ENCODE results near the gene BGLAP. TPM values are rescaled to one million over a fixed set of nuclear protein-coding genes. Genes with fewer than 3 reads are reported as not detected.
A peak's percentile ranks its signal among the peaks of the same experiment; 100 is the strongest.

Gene BGLAP
- total and polyA plus RNA-seq, 2 of the 13 experiments (the other 11 are each of a cell fraction or from before 2014, with no cell fraction given): 0.62 to 1.6 TPM

DNA sequence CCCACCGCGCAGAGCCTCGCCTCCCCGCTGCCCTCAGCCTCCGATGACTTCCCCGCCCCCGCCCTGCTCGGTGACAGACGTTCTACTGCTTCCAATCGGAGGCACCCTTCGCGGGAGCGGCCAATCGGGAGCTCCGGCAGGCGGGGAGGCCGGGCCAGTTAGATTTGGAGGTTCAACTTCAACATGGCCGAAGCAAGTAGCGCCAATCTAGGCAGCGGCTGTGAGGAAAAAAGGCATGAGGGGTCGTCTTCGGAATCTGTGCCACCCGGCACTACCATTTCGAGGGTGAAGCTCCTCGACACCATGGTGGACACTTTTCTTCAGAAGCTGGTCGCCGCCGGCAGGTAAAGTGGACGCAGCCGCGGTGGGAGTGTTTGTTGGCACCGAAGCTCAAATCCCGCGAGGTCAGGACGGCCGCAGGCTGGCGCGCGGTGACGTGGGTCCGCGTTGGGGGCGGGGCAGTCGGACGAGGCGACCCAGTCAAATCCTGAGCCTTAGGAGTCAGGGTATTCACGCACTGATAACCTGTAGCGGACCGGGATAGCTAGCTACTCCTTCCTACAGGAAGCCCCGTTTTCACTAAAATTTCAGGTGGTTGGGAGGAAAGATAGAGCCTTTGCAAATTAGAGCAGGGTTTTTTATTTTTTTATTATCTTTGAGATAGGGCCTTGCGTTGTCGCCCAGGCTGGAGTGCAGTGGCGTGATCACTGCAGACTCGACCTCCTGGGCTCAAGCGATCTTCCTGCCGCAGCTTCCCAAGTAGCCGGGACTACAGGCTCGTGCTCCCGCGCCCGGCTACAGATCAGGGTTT is 28.9 kb upstream of the BGLAP start, which contains the start of gene PMF1 (continued):
- TF ChIP-seq, protein P1, sequence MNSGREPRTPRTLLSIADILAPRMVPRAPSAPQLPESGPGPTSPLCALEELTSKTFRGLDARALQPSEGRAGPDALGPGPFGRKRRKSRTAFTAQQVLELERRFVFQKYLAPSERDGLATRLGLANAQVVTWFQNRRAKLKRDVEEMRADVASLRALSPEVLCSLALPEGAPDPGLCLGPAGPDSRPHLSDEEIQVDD (CRISPR knock-in tag; IDR thresholded peaks at IDR 0.05; ENCODE audit: borderline replicate concordance): no peak
- TF ChIP-seq KMT2B (CRISPR knock-in tag; IDR thresholded peaks at IDR 0.05) (peak; percentile 91), ZNF225 (CRISPR knock-in tag; IDR thresholded peaks at IDR 0.05) (peak; percentile 86), TOPORS (CRISPR knock-in tag; IDR thresholded peaks at IDR 0.05) (peak; percentile 61; the same call in 1 of the 2 replicates), FOXK1 (CRISPR knock-in tag; IDR thresholded peaks at IDR 0.05; ENCODE audit: borderline replicate concordance, low read depth) (no peak; the same call in 1 of the 2 replicates), ZNF282 (IDR thresholded peaks at IDR 0.05; ENCODE audit: partially characterized antibody) (no peak), ZNF749 (CRISPR knock-in tag; IDR thresholded peaks at IDR 0.05; ENCODE audit: borderline replicate concordance) (peak; percentile 59; the same call in 1 of the 2 replicates), ZNF230 (CRISPR knock-in tag; IDR thresholded peaks at IDR 0.05) (0 out of 2 replicates have a peak, but pooled peaks have one; percentile 77), TBL1XR1 (IDR thresholded peaks at IDR 0.05; ENCODE audit: borderline replicate concordance, low read length, partially characterized antibody) (no peak), KAT2B (IDR thresholded peaks at IDR 0.05; ENCODE audit: borderline replicate concordance, low read depth, low read length) (no peak), ZNF234 (CRISPR knock-in tag; conservative IDR thresholded peaks at IDR 0.05) (no peak), KLF11 (CRISPR knock-in tag; IDR thresholded peaks at IDR 0.05) (no peak), HNF4A (CRISPR knock-in tag; IDR thresholded peaks at IDR 0.05) (peak; percentile 14; the same call in 1 of the 2 replicates), ZNF607 (CRISPR knock-in tag; IDR thresholded peaks at IDR 0.05; ENCODE audit: borderline replicate concordance) (peak; percentile 81), NR1H2 (CRISPR knock-in tag; IDR thresholded peaks at IDR 0.05; ENCODE audit: borderline replicate concordance, low read depth) (no peak), KDM2A (CRISPR knock-in tag; IDR thresholded peaks at IDR 0.05; ENCODE audit: borderline replicate concordance, low read depth) (peak; percentile 99), STAG1 (CRISPR knock-in tag; IDR thresholded peaks at IDR 0.05) (no peak), ZNF33B (CRISPR knock-in tag; IDR thresholded peaks at IDR 0.05) (0 out of 2 replicates have a peak, but pooled peaks have one; percentile 53), ZSCAN20 (CRISPR knock-in tag; IDR thresholded peaks at IDR 0.05; ENCODE audit: borderline replicate concordance) (no peak), GABPA (IDR thresholded peaks at IDR 0.05; ENCODE audit: low read depth, low read length) (no peak), GABPA (CRISPR knock-in tag; IDR thresholded peaks at IDR 0.05; ENCODE audit: low read depth) (peak; percentile 33; the same call in 1 of the 2 replicates)
- TF ChIP-seq, protein P2, sequence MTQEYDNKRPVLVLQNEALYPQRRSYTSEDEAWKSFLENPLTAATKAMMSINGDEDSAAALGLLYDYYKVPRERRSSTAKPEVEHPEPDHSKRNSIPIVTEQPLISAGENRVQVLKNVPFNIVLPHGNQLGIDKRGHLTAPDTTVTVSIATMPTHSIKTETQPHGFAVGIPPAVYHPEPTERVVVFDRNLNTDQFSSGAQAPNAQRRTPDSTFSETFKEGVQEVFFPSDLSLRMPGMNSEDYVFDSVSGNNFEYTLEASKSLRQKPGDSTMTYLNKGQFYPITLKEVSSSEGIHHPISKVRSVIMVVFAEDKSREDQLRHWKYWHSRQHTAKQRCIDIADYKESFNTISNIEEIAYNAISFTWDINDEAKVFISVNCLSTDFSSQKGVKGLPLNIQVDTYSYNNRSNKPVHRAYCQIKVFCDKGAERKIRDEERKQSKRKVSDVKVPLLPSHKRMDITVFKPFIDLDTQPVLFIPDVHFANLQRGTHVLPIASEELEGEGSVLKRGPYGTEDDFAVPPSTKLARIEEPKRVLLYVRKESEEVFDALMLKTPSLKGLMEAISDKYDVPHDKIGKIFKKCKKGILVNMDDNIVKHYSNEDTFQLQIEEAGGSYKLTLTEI (CRISPR knock-in tag; conservative IDR thresholded peaks at IDR 0.05): no peak
- TF ChIP-seq, protein P3, sequence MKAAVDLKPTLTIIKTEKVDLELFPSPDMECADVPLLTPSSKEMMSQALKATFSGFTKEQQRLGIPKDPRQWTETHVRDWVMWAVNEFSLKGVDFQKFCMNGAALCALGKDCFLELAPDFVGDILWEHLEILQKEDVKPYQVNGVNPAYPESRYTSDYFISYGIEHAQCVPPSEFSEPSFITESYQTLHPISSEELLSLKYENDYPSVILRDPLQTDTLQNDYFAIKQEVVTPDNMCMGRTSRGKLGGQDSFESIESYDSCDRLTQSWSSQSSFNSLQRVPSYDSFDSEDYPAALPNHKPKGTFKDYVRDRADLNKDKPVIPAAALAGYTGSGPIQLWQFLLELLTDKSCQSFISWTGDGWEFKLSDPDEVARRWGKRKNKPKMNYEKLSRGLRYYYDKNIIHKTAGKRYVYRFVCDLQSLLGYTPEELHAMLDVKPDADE (CRISPR knock-in tag; IDR thresholded peaks at IDR 0.05): 0 out of 2 replicates have a peak, but pooled peaks have one; percentile 63
- TF ChIP-seq, protein P4, sequence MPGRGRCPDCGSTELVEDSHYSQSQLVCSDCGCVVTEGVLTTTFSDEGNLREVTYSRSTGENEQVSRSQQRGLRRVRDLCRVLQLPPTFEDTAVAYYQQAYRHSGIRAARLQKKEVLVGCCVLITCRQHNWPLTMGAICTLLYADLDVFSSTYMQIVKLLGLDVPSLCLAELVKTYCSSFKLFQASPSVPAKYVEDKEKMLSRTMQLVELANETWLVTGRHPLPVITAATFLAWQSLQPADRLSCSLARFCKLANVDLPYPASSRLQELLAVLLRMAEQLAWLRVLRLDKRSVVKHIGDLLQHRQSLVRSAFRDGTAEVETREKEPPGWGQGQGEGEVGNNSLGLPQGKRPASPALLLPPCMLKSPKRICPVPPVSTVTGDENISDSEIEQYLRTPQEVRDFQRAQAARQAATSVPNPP (CRISPR knock-in tag; IDR thresholded peaks at IDR 0.05): peak; percentile 86
- TF ChIP-seq, protein P5, sequence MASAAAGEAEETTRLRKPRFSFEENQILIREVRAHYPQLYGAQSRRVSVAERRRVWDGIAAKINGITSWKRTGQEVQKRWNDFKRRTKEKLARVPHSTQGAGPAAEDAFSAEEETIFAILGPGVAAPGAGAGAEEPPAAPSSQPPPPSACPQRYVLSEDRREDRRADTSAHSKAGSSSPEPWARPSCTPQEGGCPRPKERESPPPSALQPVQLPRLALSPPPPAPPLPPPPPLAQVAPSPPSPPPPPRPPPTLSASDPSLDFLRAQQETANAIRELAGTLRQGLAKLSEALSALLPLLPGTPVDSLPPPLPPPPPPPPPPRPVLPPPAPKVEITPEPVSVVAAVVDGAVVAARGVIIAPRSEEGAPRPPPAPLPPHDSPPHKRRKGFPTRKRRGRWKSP (CRISPR knock-in tag; IDR thresholded peaks at IDR 0.05): peak; percentile 87

All from HepG2 (cell line).